ENCODE measurements around the gene MT4. TPM values are rescaled to one million over a fixed set of nuclear protein-coding genes. Genes with fewer than 3 reads are reported as not detected.

MT4 gene
- total RNA-seq, 1 experiment from 2014 or later: not detected

GRCh38 chr16:56538331-56538730 lies 26.5 kb upstream of the MT4 start:
- Mint-ChIP-seq H3K27me3 (ENCODE audit: low read depth) (peaks cover 16% of the 10 kb centered on the region), H3K36me3 (no peaks in the 10 kb centered on the region), H3K27ac (no peak overlapping the region), H3K9me3 (peaks cover 3% of the 10 kb centered on the region; the same call in 1 of the 2 replicates), H3K4me3 (no peak overlapping the region), H3K4me1 (peaks cover 4% of the 10 kb centered on the region)
- CTCF ChIA-PET: interaction anchor here (1.2 kb wide), 1 partner anchor 164 kb away, joined by 3 read pairs; no protein-coding TSS in a partner anchor
- ATAC-seq (no peak), DNase-seq (ENCODE audit: low spot score) (no peak)
- POLR2A ChIA-PET: no interaction called here
- no peak for TF ChIP-seq FOXJ3 (CRISPR knock-in tag; IDR thresholded peaks at IDR 0.05; ENCODE audit: borderline replicate concordance)
- TF ChIP-seq IRF2 (CRISPR knock-in tag; IDR thresholded peaks at IDR 0.05; ENCODE audit: borderline replicate concordance, low read depth): no peak

GRCh38 chr16:56539656-56540055 lies 25.2 kb upstream of the MT4 start:
- POLR2A ChIA-PET: no interaction called here
- no peak for TF ChIP-seq TCF7 (CRISPR knock-in tag; IDR thresholded peaks at IDR 0.05; ENCODE audit: low read depth)
- no peak for TF ChIP-seq ZNF671 (CRISPR knock-in tag; IDR thresholded peaks at IDR 0.05)
- TF ChIP-seq ZNF532 (CRISPR knock-in tag; IDR thresholded peaks at IDR 0.05; ENCODE audit: borderline replicate concordance): no peak
- TF ChIP-seq MYBL2 (CRISPR knock-in tag; IDR thresholded peaks at IDR 0.05): no peak
- TF ChIP-seq, protein P1, sequence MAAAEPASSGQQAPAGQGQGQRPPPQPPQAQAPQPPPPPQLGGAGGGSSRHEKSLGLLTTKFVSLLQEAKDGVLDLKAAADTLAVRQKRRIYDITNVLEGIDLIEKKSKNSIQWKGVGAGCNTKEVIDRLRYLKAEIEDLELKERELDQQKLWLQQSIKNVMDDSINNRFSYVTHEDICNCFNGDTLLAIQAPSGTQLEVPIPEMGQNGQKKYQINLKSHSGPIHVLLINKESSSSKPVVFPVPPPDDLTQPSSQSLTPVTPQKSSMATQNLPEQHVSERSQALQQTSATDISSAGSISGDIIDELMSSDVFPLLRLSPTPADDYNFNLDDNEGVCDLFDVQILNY (CRISPR knock-in tag; IDR thresholded peaks at IDR 0.05): no peak
- TF ChIP-seq RELA (CRISPR knock-in tag; IDR thresholded peaks at IDR 0.05; ENCODE audit: borderline replicate concordance): no peak
- TF ChIP-seq, protein P2, sequence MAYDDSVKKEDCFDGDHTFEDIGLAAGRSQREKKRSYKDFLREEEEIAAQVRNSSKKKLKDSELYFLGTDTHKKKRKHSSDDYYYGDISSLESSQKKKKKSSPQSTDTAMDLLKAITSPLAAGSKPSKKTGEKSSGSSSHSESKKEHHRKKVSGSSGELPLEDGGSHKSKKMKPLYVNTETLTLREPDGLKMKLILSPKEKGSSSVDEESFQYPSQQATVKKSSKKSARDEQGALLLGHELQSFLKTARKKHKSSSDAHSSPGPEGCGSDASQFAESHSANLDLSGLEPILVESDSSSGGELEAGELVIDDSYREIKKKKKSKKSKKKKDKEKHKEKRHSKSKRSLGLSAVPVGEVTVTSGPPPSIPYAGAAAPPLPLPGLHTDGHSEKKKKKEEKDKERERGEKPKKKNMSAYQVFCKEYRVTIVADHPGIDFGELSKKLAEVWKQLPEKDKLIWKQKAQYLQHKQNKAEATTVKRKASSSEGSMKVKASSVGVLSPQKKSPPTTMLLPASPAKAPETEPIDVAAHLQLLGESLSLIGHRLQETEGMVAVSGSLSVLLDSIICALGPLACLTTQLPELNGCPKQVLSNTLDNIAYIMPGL (CRISPR knock-in tag; IDR thresholded peaks at IDR 0.05): no peak
- TF ChIP-seq IRF2 (CRISPR knock-in tag; IDR thresholded peaks at IDR 0.05; ENCODE audit: borderline replicate concordance, low read depth): no peak
- TF ChIP-seq TP53 (CRISPR knock-in tag; IDR thresholded peaks at IDR 0.05): no peak
- TF ChIP-seq, protein P3, sequence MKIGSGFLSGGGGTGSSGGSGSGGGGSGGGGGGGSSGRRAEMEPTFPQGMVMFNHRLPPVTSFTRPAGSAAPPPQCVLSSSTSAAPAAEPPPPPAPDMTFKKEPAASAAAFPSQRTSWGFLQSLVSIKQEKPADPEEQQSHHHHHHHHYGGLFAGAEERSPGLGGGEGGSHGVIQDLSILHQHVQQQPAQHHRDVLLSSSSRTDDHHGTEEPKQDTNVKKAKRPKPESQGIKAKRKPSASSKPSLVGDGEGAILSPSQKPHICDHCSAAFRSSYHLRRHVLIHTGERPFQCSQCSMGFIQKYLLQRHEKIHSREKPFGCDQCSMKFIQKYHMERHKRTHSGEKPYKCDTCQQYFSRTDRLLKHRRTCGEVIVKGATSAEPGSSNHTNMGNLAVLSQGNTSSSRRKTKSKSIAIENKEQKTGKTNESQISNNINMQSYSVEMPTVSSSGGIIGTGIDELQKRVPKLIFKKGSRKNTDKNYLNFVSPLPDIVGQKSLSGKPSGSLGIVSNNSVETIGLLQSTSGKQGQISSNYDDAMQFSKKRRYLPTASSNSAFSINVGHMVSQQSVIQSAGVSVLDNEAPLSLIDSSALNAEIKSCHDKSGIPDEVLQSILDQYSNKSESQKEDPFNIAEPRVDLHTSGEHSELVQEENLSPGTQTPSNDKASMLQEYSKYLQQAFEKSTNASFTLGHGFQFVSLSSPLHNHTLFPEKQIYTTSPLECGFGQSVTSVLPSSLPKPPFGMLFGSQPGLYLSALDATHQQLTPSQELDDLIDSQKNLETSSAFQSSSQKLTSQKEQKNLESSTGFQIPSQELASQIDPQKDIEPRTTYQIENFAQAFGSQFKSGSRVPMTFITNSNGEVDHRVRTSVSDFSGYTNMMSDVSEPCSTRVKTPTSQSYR (CRISPR knock-in tag; IDR thresholded peaks at IDR 0.05): no peak
- no peak for TF ChIP-seq ETV6 (CRISPR knock-in tag; IDR thresholded peaks at IDR 0.05)
- TF ChIP-seq PRRX2 (CRISPR knock-in tag; IDR thresholded peaks at IDR 0.05): no peak
- no peak for TF ChIP-seq FOXP1 (CRISPR knock-in tag; IDR thresholded peaks at IDR 0.05; ENCODE audit: borderline replicate concordance)
- TF ChIP-seq, protein P4, sequence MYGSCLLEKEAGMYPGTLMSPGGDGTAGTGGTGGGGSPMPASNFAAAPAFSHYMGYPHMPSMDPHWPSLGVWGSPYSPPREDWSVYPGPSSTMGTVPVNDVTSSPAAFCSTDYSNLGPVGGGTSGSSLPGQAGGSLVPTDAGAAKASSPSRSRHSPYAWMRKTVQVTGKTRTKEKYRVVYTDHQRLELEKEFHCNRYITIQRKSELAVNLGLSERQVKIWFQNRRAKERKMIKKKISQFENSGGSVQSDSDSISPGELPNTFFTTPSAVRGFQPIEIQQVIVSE (CRISPR knock-in tag; IDR thresholded peaks at IDR 0.05; ENCODE audit: borderline replicate concordance): no peak
- TF ChIP-seq TEAD1 (CRISPR knock-in tag; IDR thresholded peaks at IDR 0.05): no peak
- TF ChIP-seq, protein P5, sequence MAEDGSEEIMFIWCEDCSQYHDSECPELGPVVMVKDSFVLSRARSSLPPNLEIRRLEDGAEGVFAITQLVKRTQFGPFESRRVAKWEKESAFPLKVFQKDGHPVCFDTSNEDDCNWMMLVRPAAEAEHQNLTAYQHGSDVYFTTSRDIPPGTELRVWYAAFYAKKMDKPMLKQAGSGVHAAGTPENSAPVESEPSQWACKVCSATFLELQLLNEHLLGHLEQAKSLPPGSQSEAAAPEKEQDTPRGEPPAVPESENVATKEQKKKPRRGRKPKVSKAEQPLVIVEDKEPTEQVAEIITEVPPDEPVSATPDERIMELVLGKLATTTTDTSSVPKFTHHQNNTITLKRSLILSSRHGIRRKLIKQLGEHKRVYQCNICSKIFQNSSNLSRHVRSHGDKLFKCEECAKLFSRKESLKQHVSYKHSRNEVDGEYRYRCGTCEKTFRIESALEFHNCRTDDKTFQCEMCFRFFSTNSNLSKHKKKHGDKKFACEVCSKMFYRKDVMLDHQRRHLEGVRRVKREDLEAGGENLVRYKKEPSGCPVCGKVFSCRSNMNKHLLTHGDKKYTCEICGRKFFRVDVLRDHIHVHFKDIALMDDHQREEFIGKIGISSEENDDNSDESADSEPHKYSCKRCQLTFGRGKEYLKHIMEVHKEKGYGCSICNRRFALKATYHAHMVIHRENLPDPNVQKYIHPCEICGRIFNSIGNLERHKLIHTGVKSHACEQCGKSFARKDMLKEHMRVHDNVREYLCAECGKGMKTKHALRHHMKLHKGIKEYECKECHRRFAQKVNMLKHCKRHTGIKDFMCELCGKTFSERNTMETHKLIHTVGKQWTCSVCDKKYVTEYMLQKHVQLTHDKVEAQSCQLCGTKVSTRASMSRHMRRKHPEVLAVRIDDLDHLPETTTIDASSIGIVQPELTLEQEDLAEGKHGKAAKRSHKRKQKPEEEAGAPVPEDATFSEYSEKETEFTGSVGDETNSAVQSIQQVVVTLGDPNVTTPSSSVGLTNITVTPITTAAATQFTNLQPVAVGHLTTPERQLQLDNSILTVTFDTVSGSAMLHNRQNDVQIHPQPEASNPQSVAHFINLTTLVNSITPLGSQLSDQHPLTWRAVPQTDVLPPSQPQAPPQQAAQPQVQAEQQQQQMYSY (CRISPR knock-in tag; IDR thresholded peaks at IDR 0.05): no peak
- TF ChIP-seq JAZF1 (CRISPR knock-in tag; IDR thresholded peaks at IDR 0.05): no peak
- TF ChIP-seq, protein P6, sequence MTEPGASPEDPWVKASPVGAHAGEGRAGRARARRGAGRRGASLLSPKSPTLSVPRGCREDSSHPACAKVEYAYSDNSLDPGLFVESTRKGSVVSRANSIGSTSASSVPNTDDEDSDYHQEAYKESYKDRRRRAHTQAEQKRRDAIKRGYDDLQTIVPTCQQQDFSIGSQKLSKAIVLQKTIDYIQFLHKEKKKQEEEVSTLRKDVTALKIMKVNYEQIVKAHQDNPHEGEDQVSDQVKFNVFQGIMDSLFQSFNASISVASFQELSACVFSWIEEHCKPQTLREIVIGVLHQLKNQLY (CRISPR knock-in tag; IDR thresholded peaks at IDR 0.05): no peak
- no peak overlapping the region for H3K4me3 Mint-ChIP-seq
- peaks cover 6% of the 10 kb centered on the region for H3K27me3 Mint-ChIP-seq (ENCODE audit: low read depth)
- H3K9me3 Mint-ChIP-seq: peaks cover 3% of the 10 kb centered on the region; the same call in 1 of the 2 replicates
- peaks cover 4% of the 10 kb centered on the region for H3K4me1 Mint-ChIP-seq
- no peak for DNase-seq (ENCODE audit: low spot score)
- CTCF ChIA-PET: no interaction called here
- no peaks in the 10 kb centered on the region for H3K36me3 Mint-ChIP-seq
- H3K27ac Mint-ChIP-seq: no peak overlapping the region
- ATAC-seq: no peak

All from WTC11 (cell line).